CD4-positive, alpha-beta T cell (primary cell): Measurements from ENCODE around the gene NELFA. TPM values are rescaled to one million over a fixed set of nuclear protein-coding genes. Genes with fewer than 3 reads are reported as not detected.

Experiments
- ATAC-seq: fragments of 200-7000 bp; cut with Tn5 transposase; one replicate; pipeline ENCODE4 v1.10.0; 2022; ENCODE audit warnings: mild to moderate bottlenecking; ENCODE audit not compliant: poor library complexity
- CTCF ChIA-PET: fragments of 350-600 bp; sonication (Branson Sonifier 250); formaldehyde crosslinking; loops from one replicate; lab custom pipeline; 2021; ENCODE audit warnings: antibody characterized with exemption, inconsistent platforms; lab: Charles Lee
- POLR2A ChIA-PET: fragments of 350-600 bp; sonication (Branson Sonifier 250); formaldehyde crosslinking; loops from one replicate; lab custom pipeline; 2021; ENCODE audit warnings: antibody characterized with exemption, inconsistent platforms; lab: Charles Lee
- DNase-seq, 14 experiments: peaks; one replicate each; pipeline ENCODE4 v3.0.0-alpha.2; 2013 to 2020; ENCODE audit warnings: mixed read lengths in 2 of 14
- H3K27ac ChIP-seq, 2 donors: one replicate each; pipeline versions ENCODE4 v1.5.1 to v1.7.0; 2013; ENCODE audit warnings: low read length in 2 of 2, low read depth in 1 of 2, mild to moderate bottlenecking in 1 of 2
- H3K27me3 ChIP-seq, 2 experiments: 1 replicate in 1 of 2; 2 replicates in 1 of 2; pipeline versions ENCODE4 v1.6.1 to v1.7.0; 2013; ENCODE audit warnings: low read length in 2 of 2, control low read depth in 1 of 2, mild to moderate bottlenecking in 1 of 2, moderate library complexity in 1 of 2; ENCODE audit not compliant: insufficient read depth in 2 of 2, control insufficient read depth in 1 of 2
- H3K36me3 ChIP-seq: one replicate; pipeline ENCODE4 v1.6.1; 2013; ENCODE audit warnings: low read length, control low read depth; ENCODE audit not compliant: insufficient read depth
- H3K4me1 ChIP-seq: one replicate; pipeline ENCODE4 v1.6.1; 2013; ENCODE audit warnings: low read length, control low read depth; ENCODE audit not compliant: insufficient read depth
- H3K4me3 ChIP-seq: one replicate; pipeline ENCODE4 v1.5.1; 2013; ENCODE audit warnings: mild to moderate bottlenecking, low read length, moderate library complexity
- H3K9me3 ChIP-seq, 2 experiments: 1 replicate in 1 of 2; 2 replicates in 1 of 2; pipeline versions ENCODE4 v1.6.1 to v1.7.0; 2013; ENCODE audit warnings: low read length in 2 of 2, mild to moderate bottlenecking in 2 of 2, control low read depth in 1 of 2, moderate library complexity in 1 of 2; ENCODE audit not compliant: control insufficient read depth in 1 of 2, insufficient read depth in 1 of 2
- H3K27ac Mint-ChIP-seq: one replicate; pipeline ENCODE4 v1.8.0; 2020; ENCODE audit warnings: mixed read lengths
- H3K27me3 Mint-ChIP-seq: one replicate; pipeline ENCODE4 v1.8.0; 2021; ENCODE audit warnings: mixed read lengths
- H3K36me3 Mint-ChIP-seq: one replicate; pipeline ENCODE4 v1.8.0; 2021; ENCODE audit warnings: low read depth, mixed read lengths
- H3K4me1 Mint-ChIP-seq: one replicate; pipeline ENCODE4 v1.8.0; 2021; ENCODE audit warnings: low read depth, mixed read lengths
- H3K4me3 Mint-ChIP-seq: one replicate; pipeline ENCODE4 v1.8.0; 2020; ENCODE audit warnings: mild to moderate bottlenecking, mixed read lengths
- H3K9me3 Mint-ChIP-seq: one replicate; pipeline ENCODE4 v1.8.0; 2020; ENCODE audit warnings: mixed read lengths
- CTCF ChIP-seq: fragments of 200-600 bp; IDR thresholded peaks from one replicate; pipeline ENCODE4 v1.8.0; 2022; ENCODE audit warnings: antibody characterized with exemption, mild to moderate bottlenecking
- intact Hi-C, 2 experiments: fragments of 100-400 bp; cut with DNase I in 1 of 2; cut with micrococcal nuclease in 1 of 2; formaldehyde crosslinking; loops; one replicate each; pipeline versions ENCODE4 v1.15.1 to v1.9.0; 2023 to 2025; cut with DNase I, micrococcal nuclease
- total RNA-seq, 174 experiments: library from RNA in 2 of 174; stranded (reverse) in 2 of 174; gene quantifications; one replicate each; pipeline ENCODE4 v1.2.3 and lab custom pipeline; 2021 to 2026

NELFA gene
- total RNA-seq, 2 experiments from 2014 or later: 39.9 to 40.1 TPM

- ATAC-seq: no peak
- no peaks in the 10 kb centered on the region for H3K9me3 Mint-ChIP-seq
- Histone ChIP-seq H3K27ac (no peak overlapping the region), H3K9me3 (no peaks in the 10 kb centered on the region), H3K4me1 (no peaks in the 10 kb centered on the region), H3K36me3 (peaks cover 15% of the 10 kb centered on the region), H3K27me3 (no peaks in the 10 kb centered on the region), H3K4me3 (no peak overlapping the region)
- DNase-seq: no peak
- no peak overlapping the region for H3K27ac Mint-ChIP-seq
- H3K4me1 Mint-ChIP-seq: no peaks in the 10 kb centered on the region
- intact Hi-C loops: no loop called here
- no peak for TF ChIP-seq CTCF
- ChIA-PET CTCF (no interaction called here), POLR2A (no interaction called here)
- no peaks in the 10 kb centered on the region for H3K27me3 Mint-ChIP-seq
- peaks cover 55% of the 10 kb centered on the region for H3K36me3 Mint-ChIP-seq
- no peak overlapping the region for H3K4me3 Mint-ChIP-seq
Observed at GRCh38 chr4:1943928-1944327, 64.8 kb downstream of the NELFA start.

GRCh38 chr4:1940566-1940965, 68.2 kb downstream of the NELFA start:
- Histone ChIP-seq H3K4me3 (no peak overlapping the region), H3K4me1 (no peaks in the 10 kb centered on the region), H3K27me3 (no peaks in the 10 kb centered on the region), H3K27ac (no peak overlapping the region), H3K9me3 (no peaks in the 10 kb centered on the region), H3K36me3 (peaks cover 27% of the 10 kb centered on the region)
- TF ChIP-seq CTCF: no peak
- Mint-ChIP-seq H3K4me1 (no peaks in the 10 kb centered on the region), H3K9me3 (no peaks in the 10 kb centered on the region), H3K4me3 (no peak overlapping the region), H3K27ac (no peak overlapping the region), H3K36me3 (peaks cover 62% of the 10 kb centered on the region), H3K27me3 (no peaks in the 10 kb centered on the region)
- ChIA-PET CTCF (no interaction called here), POLR2A (no interaction called here)
- ATAC-seq (no peak), DNase-seq (no peak)
- intact Hi-C loops: no loop called here

GRCh38 chr4:1939664-1940509, 68.9 kb downstream of the NELFA start:
- POLR2A ChIA-PET: no interaction called here
- peaks cover 61% of the 10 kb centered on the region for H3K36me3 Mint-ChIP-seq
- DNase-seq: no peak
- no peak overlapping the region for H3K4me3 Mint-ChIP-seq
- no peak for TF ChIP-seq CTCF
- Histone ChIP-seq H3K9me3 (no peaks in the 10 kb centered on the region), H3K4me1 (no peaks in the 10 kb centered on the region), H3K27ac (no peak overlapping the region), H3K36me3 (peaks cover 34% of the 10 kb centered on the region), H3K27me3 (no peaks in the 10 kb centered on the region), H3K4me3 (no peak overlapping the region)
- no peaks in the 10 kb centered on the region for H3K9me3 Mint-ChIP-seq
- no peaks in the 10 kb centered on the region for H3K27me3 Mint-ChIP-seq
- H3K4me1 Mint-ChIP-seq: no peaks in the 10 kb centered on the region
- intact Hi-C loops: no loop called here
- no peak overlapping the region for H3K27ac Mint-ChIP-seq
- CTCF ChIA-PET: no interaction called here
- no peak for ATAC-seq
